Retina (tissue), 1 donor: ENCODE measurements around the gene IL26.

ENCODE experiments used
- DNase-seq: peaks from one replicate; pipeline ENCODE4 v3.0.0-alpha.2; 2016

The IL26 gene

GRCh38 chr12:68239309-68239982, 13.8 kb upstream of the IL26 start:
- DNase-seq, result no peak

- no peak for DNase-seq
Measured at GRCh38 chr12:68237619-68238018, 12.0 kb upstream of the IL26 start.

- DNase-seq, result no peak
Measured at GRCh38 chr12:68237078-68237477, 11.5 kb upstream of the IL26 start.

GRCh38 chr12:68236421-68237059, 10.9 kb upstream of the IL26 start:
- DNase-seq, result no peak

- no peak for DNase-seq
Measured at GRCh38 chr12:68235576-68235975, 10.0 kb upstream of the IL26 start.

- DNase-seq, result no peak
Measured at GRCh38 chr12:68234140-68234539, 8.5 kb upstream of the IL26 start.

- no peak for DNase-seq
Measured at GRCh38 chr12:68233498-68233897, 7.9 kb upstream of the IL26 start.

- no peak for DNase-seq
Measured at GRCh38 chr12:68231691-68232090, 6.1 kb upstream of the IL26 start.

- no peak for DNase-seq
Measured at GRCh38 chr12:68231229-68231628, 5.6 kb upstream of the IL26 start.

GRCh38 chr12:68229956-68230355, 4.3 kb upstream of the IL26 start:
- no peak for DNase-seq

- DNase-seq, result no peak
Measured at GRCh38 chr12:68227356-68227755, 1.7 kb upstream of the IL26 start.

GRCh38 chr12:68224613-68225285, 861 bp downstream of the IL26 start:
- no peak for DNase-seq

- peak; percentile 84 for DNase-seq
Measured at GRCh38 chr12:68223067-68223747, 2.4 kb downstream of the IL26 start.

GRCh38 chr12:68222326-68222725, 3.3 kb downstream of the IL26 start:
- DNase-seq, result no peak

- DNase-seq, result no peak
Measured at GRCh38 chr12:68221497-68221896, 4.1 kb downstream of the IL26 start.

- no peak for DNase-seq
Measured at GRCh38 chr12:68210875-68211274, 14.7 kb downstream of the IL26 start.

GRCh38 chr12:68209048-68209728, 16.4 kb downstream of the IL26 start:
- peak; percentile 21 for DNase-seq

- no peak for DNase-seq
Measured at GRCh38 chr12:68207276-68207675, 18.3 kb downstream of the IL26 start.

GRCh38 chr12:68206446-68206845, 19.2 kb downstream of the IL26 start:
- no peak for DNase-seq

- DNase-seq, result no peak
Measured at GRCh38 chr12:68203460-68203875, 22.1 kb downstream of the IL26 start.

- DNase-seq, result no peak
Measured at GRCh38 chr12:68200854-68201253, 24.8 kb downstream of the IL26 start.

GRCh38 chr12:68199127-68199526, 26.5 kb downstream of the IL26 start:
- DNase-seq, result no peak

GRCh38 chr12:68198507-68199086, 27.0 kb downstream of the IL26 start:
- DNase-seq, result no peak
